HPDE6-E6E7 (cell line): ENCODE results near the gene MGRN1.

Source experiments
- DNase-seq: peaks from one replicate; pipeline ENCODE4 v3.0.0; 2011; ENCODE audit warnings: missing footprints; ENCODE audit errors: extremely low spot score

The MGRN1 gene

GRCh38 chr16:4624827-4625559 is 367 bp downstream of the MGRN1 start:
- DNase-seq: peak; percentile 50

- no peak for DNase-seq
Observed at GRCh38 chr16:4625560-4626159, 1.0 kb downstream of the MGRN1 start.

- DNase-seq: no peak
Observed at GRCh38 chr16:4626396-4626795, 1.8 kb downstream of the MGRN1 start.

GRCh38 chr16:4628283-4628682 is 3.7 kb downstream of the MGRN1 start:
- no peak for DNase-seq

GRCh38 chr16:4631444-4631843 is 6.8 kb downstream of the MGRN1 start:
- DNase-seq: no peak

GRCh38 chr16:4633910-4634635 is 9.4 kb downstream of the MGRN1 start:
- no peak for DNase-seq

GRCh38 chr16:4634768-4635167 is 10.1 kb downstream of the MGRN1 start:
- DNase-seq: no peak

- DNase-seq: no peak
Observed at GRCh38 chr16:4636196-4636595, 11.6 kb downstream of the MGRN1 start.

GRCh38 chr16:4637501-4638166 is 13.0 kb downstream of the MGRN1 start:
- no peak for DNase-seq

GRCh38 chr16:4639899-4640509 is 15.4 kb downstream of the MGRN1 start:
- DNase-seq: no peak

GRCh38 chr16:4640572-4641305 is 16.1 kb downstream of the MGRN1 start:
- no peak for DNase-seq

GRCh38 chr16:4641306-4641687 is 16.7 kb downstream of the MGRN1 start:
- DNase-seq: no peak

- DNase-seq: no peak
Observed at GRCh38 chr16:4641895-4642294, 17.3 kb downstream of the MGRN1 start.

GRCh38 chr16:4646773-4647643 is 22.4 kb downstream of the MGRN1 start:
- DNase-seq: no peak

GRCh38 chr16:4647644-4647980 is 23.0 kb downstream of the MGRN1 start:
- DNase-seq: no peak

GRCh38 chr16:4648917-4649316 is 24.3 kb downstream of the MGRN1 start:
- no peak for DNase-seq

- DNase-seq: no peak
Observed at GRCh38 chr16:4649744-4650442, 25.3 kb downstream of the MGRN1 start.

- peak; percentile 82 for DNase-seq
Observed at GRCh38 chr16:4650443-4651074, 25.9 kb downstream of the MGRN1 start.

GRCh38 chr16:4651827-4652226 is 27.2 kb downstream of the MGRN1 start:
- no peak for DNase-seq
